ENCODE measurements around the gene FICD.

Gene FICD

DNA sequence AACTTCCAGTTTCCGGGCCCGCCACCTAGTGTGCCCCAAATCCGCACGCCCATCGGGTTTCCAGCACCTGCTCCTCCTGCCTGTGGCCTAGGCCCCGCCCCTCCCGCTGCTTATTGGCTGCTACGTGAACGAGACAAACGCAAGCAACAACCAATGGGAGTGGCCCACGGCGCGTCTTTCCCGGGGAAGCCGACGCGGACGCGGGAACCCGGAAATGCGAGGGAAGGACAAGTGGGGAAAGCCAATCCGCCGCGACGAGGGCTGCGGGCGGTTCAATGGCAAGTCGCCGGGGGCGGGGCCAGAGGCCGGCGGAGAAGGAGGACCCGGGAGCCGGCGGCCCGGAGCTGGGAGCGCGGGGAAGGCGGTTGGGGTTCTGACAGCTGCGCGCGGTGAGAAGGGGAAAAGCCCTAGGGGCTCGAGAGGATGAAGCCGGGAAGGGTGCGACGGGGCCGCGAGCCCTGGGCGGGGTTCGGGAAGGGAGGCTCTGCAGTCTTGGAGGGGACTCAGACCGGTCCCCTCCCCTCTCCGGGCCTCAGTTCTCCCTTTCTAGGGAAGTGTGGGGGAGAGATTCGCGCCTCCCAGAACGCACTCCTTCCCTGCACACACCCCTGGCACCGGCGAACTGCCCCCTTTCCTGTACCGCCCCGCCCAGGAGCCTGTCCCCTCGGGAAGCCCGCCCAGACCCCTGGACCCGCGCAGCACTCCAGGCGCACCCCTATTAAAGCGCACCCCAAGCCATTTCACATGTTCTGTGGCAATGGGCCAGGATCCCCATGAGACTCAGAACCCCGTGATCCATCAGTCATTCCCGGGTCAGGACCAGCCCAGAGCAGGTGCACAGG lies at the start of gene FICD:
Gene FICD, plus strand, starts transcription at position 305 of the 842 bp plus-strand sequence. CDS start 1,696 bp downstream, outside the sequence.
- Histone ChIP-seq H3K4me1 (ENCODE audit: control insufficient read depth in 1 of 2, insufficient read depth in 2 of 2, low read length in 2 of 2) (peaks cover 10 to 16% of the 10 kb centered on the region in 2 donors), H3K36me3 (ENCODE audit: control insufficient read depth in 1 of 2, insufficient read depth in 2 of 2, low read length in 2 of 2) (peaks cover 8 to 34% of the 10 kb centered on the region in 2 donors), H3K27me3 (ENCODE audit: control insufficient read depth in 1 of 2, insufficient read depth in 2 of 2, low read length in 2 of 2) (no peaks in the 10 kb centered on the region), H3K9ac (ENCODE audit: low read depth in 1 of 2, low read length in 2 of 2) (peak within 1 kb of the TSS; percentile 53 to 77), H3K4me3 (ENCODE audit: low read depth in 1 of 2, low read length in 2 of 2) (peak within 1 kb of the TSS; percentile 75 to 91), H3K27ac (ENCODE audit: low read depth, low read length) (no peak within 1 kb of the TSS), H3K9me3 (ENCODE audit: control insufficient read depth in 1 of 2, low read length in 2 of 2) (no peaks in the 10 kb centered on the region)

DNA sequence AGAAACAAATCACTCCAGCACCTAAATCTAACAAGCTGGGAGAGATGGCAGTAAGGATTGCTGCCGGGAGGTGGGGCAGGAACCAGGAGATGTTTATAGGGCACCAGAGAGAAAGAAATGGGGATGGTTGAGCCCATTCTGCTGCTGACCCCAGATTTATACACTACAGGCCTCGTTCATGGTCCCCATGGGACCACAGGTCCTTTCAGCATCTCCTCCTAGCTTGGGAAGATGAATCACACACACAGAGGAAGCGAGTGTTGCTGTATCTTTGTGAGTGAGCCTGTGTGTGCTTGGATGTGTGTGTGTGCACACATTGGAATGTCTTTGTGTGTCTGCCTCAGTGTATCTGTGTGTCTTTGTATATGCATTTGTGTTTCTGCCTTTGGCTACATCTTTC lies 49.7 kb upstream of the FICD start:
- Histone ChIP-seq H3K27ac (ENCODE audit: low read depth, low read length) (no peak overlapping the region), H3K9me3 (ENCODE audit: control insufficient read depth in 1 of 2, low read length in 2 of 2) (no peaks in the 10 kb centered on the region), H3K4me3 (ENCODE audit: low read depth in 1 of 2, low read length in 2 of 2) (no peak overlapping the region), H3K9ac (ENCODE audit: low read depth in 1 of 2, low read length in 2 of 2) (no peak overlapping the region), H3K4me1 (ENCODE audit: control insufficient read depth in 1 of 2, insufficient read depth in 2 of 2, low read length in 2 of 2) (no peaks in the 10 kb centered on the region), H3K36me3 (ENCODE audit: control insufficient read depth in 1 of 2, insufficient read depth in 2 of 2, low read length in 2 of 2) (no peaks in the 10 kb centered on the region), H3K27me3 (ENCODE audit: control insufficient read depth in 1 of 2, insufficient read depth in 2 of 2, low read length in 2 of 2) (peaks cover 3% of the 10 kb centered on the region in 2 donors)

DNA sequence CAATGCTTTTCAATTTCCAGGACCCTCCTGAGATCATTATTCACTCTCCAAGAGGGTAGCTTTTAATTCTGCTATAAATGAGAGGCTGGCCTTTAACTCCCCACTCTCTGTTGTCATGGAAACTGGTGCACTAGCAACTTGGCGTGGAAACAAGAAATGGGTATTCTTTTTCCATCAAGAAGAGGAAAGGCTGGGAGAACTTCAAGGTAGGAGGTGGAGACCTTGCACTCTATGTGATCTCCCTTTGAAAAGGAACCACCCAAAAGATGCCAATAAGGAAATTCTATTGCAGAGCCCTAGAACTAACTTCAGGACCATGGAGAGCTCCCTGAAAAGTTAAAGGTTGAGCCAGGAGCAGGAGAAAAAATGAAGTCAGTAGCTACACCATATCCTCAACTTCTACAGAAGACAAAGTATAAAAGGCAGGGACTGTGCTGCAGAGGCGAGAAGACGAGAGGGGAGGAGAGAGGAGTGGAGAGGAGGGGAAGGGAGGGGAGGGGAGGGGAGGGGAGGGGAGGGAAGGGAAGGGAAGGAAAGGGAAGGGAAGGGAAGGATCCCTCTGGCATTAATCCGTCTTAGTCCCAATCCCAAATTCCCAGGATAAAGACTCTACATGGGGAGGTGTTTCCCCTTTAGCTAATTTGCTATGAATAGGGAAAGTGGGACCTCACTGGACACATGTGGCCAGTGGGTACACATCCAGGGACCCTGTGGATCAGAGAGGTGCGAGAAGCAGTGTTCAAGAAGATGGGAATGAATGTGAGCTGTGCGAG lies 46.7 kb upstream of the FICD start:
- Histone ChIP-seq H3K4me3 (ENCODE audit: low read depth in 1 of 2, low read length in 2 of 2) (no peak overlapping the region), H3K9me3 (ENCODE audit: control insufficient read depth in 1 of 2, low read length in 2 of 2) (no peaks in the 10 kb centered on the region), H3K4me1 (ENCODE audit: control insufficient read depth in 1 of 2, insufficient read depth in 2 of 2, low read length in 2 of 2) (no peaks in the 10 kb centered on the region), H3K27me3 (ENCODE audit: control insufficient read depth in 1 of 2, insufficient read depth in 2 of 2, low read length in 2 of 2) (peaks cover 3% of the 10 kb centered on the region in 2 donors), H3K9ac (ENCODE audit: low read depth in 1 of 2, low read length in 2 of 2) (no peak overlapping the region), H3K36me3 (ENCODE audit: control insufficient read depth in 1 of 2, insufficient read depth in 2 of 2, low read length in 2 of 2) (no peaks in the 10 kb centered on the region), H3K27ac (ENCODE audit: low read depth, low read length) (no peak overlapping the region)

DNA sequence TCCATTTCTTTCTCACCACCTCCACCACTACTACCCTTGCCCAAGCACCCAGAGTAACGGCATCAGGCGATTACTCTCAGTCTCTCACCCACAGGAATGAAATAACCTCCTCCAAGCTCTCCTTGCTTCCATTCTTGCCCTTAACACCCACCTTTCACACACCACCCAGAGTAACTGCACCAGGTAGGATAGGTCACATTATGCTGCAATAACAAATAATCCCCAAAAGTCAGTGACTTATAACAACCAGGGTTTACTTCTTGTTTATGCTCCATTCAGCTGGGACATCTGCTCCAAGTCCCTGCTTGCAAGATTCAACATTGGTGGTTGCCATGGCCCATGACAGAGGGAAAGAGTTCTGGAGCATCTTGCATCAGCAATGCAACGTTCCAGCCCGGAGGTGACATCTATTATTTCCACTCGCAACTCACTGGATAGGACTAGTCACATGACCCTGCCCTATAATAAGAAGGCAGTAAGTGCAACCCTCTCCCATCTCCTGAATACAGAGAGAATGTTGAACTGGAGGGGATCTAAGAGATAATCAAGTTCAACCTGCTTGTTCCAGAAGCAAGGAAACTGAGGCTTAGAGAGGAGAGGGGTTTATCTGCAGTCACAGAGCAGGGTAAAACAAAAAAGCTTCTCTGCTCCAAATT lies 41.5 kb upstream of the FICD start:
- no peaks in the 10 kb centered on the region for H3K27me3 ChIP-seq (ENCODE audit: control insufficient read depth in 1 of 2, insufficient read depth in 2 of 2, low read length in 2 of 2)
- H3K4me1 ChIP-seq (ENCODE audit: control insufficient read depth in 1 of 2, insufficient read depth in 2 of 2, low read length in 2 of 2), result no peaks in the 10 kb centered on the region
- no peak overlapping the region for H3K9ac ChIP-seq (ENCODE audit: low read depth in 1 of 2, low read length in 2 of 2)
- no peak overlapping the region for H3K4me3 ChIP-seq (ENCODE audit: low read depth in 1 of 2, low read length in 2 of 2)
- no peak overlapping the region for H3K27ac ChIP-seq (ENCODE audit: low read depth, low read length)
- H3K9me3 ChIP-seq (ENCODE audit: control insufficient read depth in 1 of 2, low read length in 2 of 2), result no peaks in the 10 kb centered on the region
- H3K36me3 ChIP-seq (ENCODE audit: control insufficient read depth in 1 of 2, insufficient read depth in 2 of 2, low read length in 2 of 2), result no peaks in the 10 kb centered on the region

DNA sequence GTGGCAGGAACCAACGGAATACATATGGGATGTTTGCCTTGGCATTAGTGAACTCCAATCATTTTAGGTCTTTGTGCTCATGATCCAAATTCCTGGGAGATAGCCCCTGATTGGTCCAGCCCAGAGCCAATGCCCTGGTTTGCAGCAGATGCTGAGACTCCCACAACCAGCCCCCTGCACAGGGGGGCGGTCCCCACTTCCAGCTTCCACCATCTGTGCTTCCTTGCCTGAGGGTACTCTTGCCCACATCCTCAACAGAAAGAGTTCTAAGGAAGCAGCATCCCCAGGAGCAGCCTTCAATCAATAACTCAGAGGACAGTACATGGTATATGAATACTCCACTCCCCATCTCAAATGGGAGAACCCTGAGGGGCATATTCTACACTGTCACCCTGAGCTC lies 39.7 kb upstream of the FICD start:
- Histone ChIP-seq H3K27me3 (ENCODE audit: control insufficient read depth in 1 of 2, insufficient read depth in 2 of 2, low read length in 2 of 2) (peaks cover 0 to 3% of the 10 kb centered on the region in 2 donors), H3K4me1 (ENCODE audit: control insufficient read depth in 1 of 2, insufficient read depth in 2 of 2, low read length in 2 of 2) (no peaks in the 10 kb centered on the region), H3K36me3 (ENCODE audit: control insufficient read depth in 1 of 2, insufficient read depth in 2 of 2, low read length in 2 of 2) (no peaks in the 10 kb centered on the region), H3K27ac (ENCODE audit: low read depth, low read length) (no peak overlapping the region), H3K9ac (ENCODE audit: low read depth in 1 of 2, low read length in 2 of 2) (no peak overlapping the region), H3K9me3 (ENCODE audit: control insufficient read depth in 1 of 2, low read length in 2 of 2) (no peaks in the 10 kb centered on the region), H3K4me3 (ENCODE audit: low read depth in 1 of 2, low read length in 2 of 2) (no peak overlapping the region)

DNA sequence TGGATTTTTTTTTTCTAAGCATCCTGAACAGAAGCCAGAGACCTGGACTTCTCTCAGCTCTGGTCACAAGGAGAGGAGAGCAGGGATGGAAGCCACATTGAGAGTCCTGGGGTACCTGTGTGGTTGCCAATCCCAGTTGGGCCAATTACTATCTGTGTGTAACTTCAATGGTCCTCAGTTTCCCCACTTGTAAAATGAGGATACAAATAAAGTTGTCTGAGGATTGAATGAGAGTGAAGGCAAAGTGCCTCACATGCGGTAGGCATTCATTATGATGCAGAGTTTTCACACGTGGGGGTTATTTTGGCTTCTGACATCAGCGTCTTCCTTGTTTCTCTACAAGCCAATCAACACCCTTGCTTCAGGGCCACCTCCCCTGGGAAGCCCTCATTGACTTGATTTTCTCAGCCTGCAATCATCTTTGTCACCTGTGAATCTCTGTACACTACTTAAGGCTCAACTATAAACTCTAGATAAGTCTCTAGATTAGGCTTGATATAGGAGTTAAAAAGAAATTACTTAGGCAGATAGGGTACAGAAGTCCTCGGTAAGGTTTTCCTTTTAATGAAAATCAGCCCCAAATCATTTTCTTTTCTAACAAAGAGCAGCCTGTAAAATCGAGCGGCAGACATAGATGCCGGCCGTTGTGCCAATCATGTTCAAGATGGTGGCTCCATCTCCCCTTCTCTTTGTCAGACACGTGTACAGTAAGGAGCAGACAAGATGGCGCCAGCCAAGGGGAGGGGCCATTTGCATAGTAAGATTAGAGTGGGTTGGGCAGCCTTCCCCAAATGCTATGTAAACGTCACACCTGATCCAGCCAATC lies 37.8 kb upstream of the FICD start:
- H3K27ac ChIP-seq (ENCODE audit: low read depth, low read length), result no peak overlapping the region
- no peak overlapping the region for H3K9ac ChIP-seq (ENCODE audit: low read depth in 1 of 2, low read length in 2 of 2)
- no peaks in the 10 kb centered on the region for H3K36me3 ChIP-seq (ENCODE audit: control insufficient read depth in 1 of 2, insufficient read depth in 2 of 2, low read length in 2 of 2)
- no peaks in the 10 kb centered on the region for H3K4me1 ChIP-seq (ENCODE audit: control insufficient read depth in 1 of 2, insufficient read depth in 2 of 2, low read length in 2 of 2)
- H3K9me3 ChIP-seq (ENCODE audit: control insufficient read depth in 1 of 2, low read length in 2 of 2), result no peaks in the 10 kb centered on the region
- no peak overlapping the region for H3K4me3 ChIP-seq (ENCODE audit: low read depth in 1 of 2, low read length in 2 of 2)
- peaks cover 0 to 3% of the 10 kb centered on the region in 2 donors for H3K27me3 ChIP-seq (ENCODE audit: control insufficient read depth in 1 of 2, insufficient read depth in 2 of 2, low read length in 2 of 2)

DNA sequence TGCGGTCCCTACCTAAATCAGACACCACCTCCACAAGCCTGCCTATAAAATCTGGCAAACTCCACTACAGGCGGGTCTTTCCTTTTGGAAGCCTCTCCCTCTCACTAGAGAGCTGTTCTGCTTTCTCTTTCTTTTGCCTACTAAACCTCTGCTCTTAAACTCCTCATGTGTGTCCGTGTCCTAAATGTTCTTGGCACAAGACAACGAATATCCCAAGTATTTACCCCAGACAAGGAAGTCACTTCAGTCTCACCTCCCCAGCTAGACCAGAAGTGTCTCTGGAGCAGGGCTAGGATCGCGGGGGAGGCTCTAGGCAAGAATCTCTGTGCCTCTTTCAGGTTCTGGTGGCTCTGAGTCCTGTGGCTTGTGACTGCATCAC lies 37.2 kb upstream of the FICD start:
- Histone ChIP-seq H3K9ac (ENCODE audit: low read depth in 1 of 2, low read length in 2 of 2) (no peak overlapping the region), H3K36me3 (ENCODE audit: control insufficient read depth in 1 of 2, insufficient read depth in 2 of 2, low read length in 2 of 2) (no peaks in the 10 kb centered on the region), H3K27ac (ENCODE audit: low read depth, low read length) (no peak overlapping the region), H3K4me3 (ENCODE audit: low read depth in 1 of 2, low read length in 2 of 2) (no peak overlapping the region), H3K4me1 (ENCODE audit: control insufficient read depth in 1 of 2, insufficient read depth in 2 of 2, low read length in 2 of 2) (no peaks in the 10 kb centered on the region), H3K9me3 (ENCODE audit: control insufficient read depth in 1 of 2, low read length in 2 of 2) (no peaks in the 10 kb centered on the region), H3K27me3 (ENCODE audit: control insufficient read depth in 1 of 2, insufficient read depth in 2 of 2, low read length in 2 of 2) (peaks cover 0 to 3% of the 10 kb centered on the region in 2 donors)

DNA sequence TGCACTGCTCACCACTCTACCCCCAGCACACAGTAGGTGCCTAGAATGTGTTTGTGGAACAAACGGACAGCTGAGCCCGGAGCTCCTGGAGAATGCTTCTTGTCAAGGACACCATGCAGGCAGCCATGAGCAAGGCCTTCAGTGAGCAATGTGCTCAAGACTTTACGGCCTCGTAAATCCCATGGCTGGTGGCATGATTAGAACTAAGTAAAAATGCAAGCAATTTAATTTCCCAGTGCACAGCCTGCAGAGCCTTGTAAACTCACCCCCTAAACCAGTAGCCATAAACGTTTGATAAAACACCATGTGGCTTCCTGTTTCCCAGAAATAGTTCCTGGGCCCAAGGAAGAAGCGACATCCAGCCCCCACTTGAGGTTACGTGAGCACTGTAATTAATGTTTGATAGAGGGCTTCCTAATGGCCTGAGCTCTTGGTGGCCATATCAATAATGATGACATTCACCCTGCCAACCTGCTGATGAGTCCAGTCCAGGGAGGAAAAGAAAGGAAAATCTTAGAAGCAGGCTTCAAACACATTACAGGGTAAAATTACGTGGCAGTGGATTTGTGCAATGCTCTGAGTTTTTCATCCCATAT lies 36.4 kb upstream of the FICD start:
- Histone ChIP-seq H3K4me3 (ENCODE audit: low read depth in 1 of 2, low read length in 2 of 2) (no peak overlapping the region), H3K9me3 (ENCODE audit: control insufficient read depth in 1 of 2, low read length in 2 of 2) (no peaks in the 10 kb centered on the region), H3K4me1 (ENCODE audit: control insufficient read depth in 1 of 2, insufficient read depth in 2 of 2, low read length in 2 of 2) (no peaks in the 10 kb centered on the region), H3K9ac (ENCODE audit: low read depth in 1 of 2, low read length in 2 of 2) (no peak overlapping the region), H3K36me3 (ENCODE audit: control insufficient read depth in 1 of 2, insufficient read depth in 2 of 2, low read length in 2 of 2) (no peaks in the 10 kb centered on the region), H3K27ac (ENCODE audit: low read depth, low read length) (no peak overlapping the region), H3K27me3 (ENCODE audit: control insufficient read depth in 1 of 2, insufficient read depth in 2 of 2, low read length in 2 of 2) (peaks cover 0 to 3% of the 10 kb centered on the region in 2 donors)

DNA sequence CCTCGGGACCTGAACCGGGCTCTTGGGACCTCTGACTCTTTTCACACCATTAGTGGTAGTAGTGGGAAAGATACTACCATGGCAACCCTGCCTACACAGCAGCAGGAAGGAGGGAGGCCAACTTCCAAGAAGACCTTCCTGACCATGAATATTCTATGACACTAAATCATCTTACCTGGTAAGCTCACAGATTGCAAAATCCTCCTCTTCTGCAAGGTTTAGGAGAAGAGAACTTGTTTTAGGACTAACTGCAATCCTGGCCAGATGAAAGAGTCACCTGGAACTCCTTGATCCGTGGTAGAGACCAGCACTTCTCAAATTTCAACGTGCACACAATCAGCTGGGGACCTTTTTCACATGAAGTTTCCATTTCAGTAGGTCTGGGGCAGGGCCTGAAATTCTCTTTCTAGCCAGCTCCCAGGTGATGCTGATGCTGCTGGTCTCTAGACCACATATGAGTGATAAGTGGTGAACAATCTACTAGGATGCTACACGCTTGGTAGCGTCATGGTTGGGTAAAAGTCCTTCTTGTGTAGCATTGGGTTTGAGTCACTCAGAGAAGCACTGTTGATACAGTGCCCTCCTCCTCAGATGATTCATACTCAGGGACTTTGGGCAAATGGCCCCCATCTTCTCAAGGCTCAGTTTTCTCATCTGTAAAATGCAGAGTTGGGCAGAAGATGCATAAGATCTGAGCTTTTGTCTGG lies 35.6 kb upstream of the FICD start:
- H3K4me1 ChIP-seq (ENCODE audit: control insufficient read depth in 1 of 2, insufficient read depth in 2 of 2, low read length in 2 of 2), result no peaks in the 10 kb centered on the region
- peaks cover 0 to 3% of the 10 kb centered on the region in 2 donors for H3K27me3 ChIP-seq (ENCODE audit: control insufficient read depth in 1 of 2, insufficient read depth in 2 of 2, low read length in 2 of 2)
- H3K27ac ChIP-seq (ENCODE audit: low read depth, low read length), result no peak overlapping the region
- no peak overlapping the region for H3K4me3 ChIP-seq (ENCODE audit: low read depth in 1 of 2, low read length in 2 of 2)
- no peaks in the 10 kb centered on the region for H3K36me3 ChIP-seq (ENCODE audit: control insufficient read depth in 1 of 2, insufficient read depth in 2 of 2, low read length in 2 of 2)
- H3K9ac ChIP-seq (ENCODE audit: low read depth in 1 of 2, low read length in 2 of 2), result no peak overlapping the region
- no peaks in the 10 kb centered on the region for H3K9me3 ChIP-seq (ENCODE audit: control insufficient read depth in 1 of 2, low read length in 2 of 2)
